HG02798 (cell line): ENCODE measurements around the gene MFSD11.

Experiments used
- ATAC-seq: cut with Tn5 transposase; IDR thresholded peaks from one replicate; pipeline ENCODE4 v1.9.1; 2021; ENCODE audit warnings: mild to moderate bottlenecking; ENCODE audit not compliant: unreplicated experiment, poor library complexity

Gene MFSD11

DNA sequence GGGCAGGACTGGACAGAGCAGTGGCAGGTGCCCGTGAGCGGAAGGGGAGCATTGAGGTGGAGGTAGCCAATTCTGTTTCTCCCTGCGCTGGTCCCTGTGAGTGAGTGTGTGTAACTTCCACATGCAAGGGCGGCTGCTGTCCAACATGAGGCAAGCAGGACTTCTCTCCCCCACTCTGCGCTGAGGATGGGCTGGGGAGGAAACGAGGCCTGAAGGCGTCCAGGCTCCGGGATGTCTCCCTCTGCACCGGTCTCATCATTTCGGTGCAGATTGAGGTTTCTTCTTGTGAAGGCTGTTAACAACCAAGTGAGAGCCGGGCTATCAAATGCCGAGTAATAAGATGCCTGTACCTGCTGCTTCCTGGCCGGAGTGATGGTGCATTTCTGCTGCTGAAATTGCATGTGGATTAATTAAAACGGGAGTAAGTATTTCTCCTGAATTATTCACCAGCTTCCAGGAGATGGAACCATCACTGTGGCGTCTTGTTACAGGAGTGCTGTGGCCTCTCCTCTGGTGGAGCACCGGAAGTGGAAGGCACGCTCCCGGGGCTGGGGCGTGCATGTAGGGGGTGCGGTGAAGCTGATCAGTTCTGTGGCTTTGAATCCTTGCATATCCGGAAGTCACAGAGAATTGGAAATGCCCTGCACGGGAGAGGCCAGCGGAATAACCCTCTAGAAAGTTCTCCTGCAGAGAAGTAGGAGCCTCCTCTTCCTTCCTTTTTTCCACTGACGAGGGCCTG is 88.6 kb downstream of the MFSD11 start:
- no peak for ATAC-seq

DNA sequence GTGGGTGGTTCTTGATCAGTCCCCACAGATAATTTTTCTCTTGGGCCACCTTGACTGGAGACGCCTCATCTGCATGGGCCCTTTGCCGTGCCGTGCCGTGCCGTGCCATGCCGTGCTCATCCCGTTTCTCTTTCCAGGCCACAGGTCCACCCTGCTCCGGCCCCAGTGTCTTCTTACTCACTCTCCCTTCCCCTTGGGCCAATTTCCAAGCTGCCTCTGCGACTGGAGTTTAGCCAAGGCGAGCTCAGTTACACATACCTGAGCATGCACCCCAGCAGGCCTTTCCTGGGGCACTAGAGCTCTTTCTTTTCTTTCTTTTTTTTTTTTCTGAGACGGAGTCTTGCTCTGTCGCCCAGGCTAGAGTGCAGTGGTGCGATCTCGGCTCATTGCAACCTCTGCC is 89.8 kb downstream of the MFSD11 start:
- no peak for ATAC-seq
